ENCODE data around the gene SENP5.

Gene SENP5

DNA sequence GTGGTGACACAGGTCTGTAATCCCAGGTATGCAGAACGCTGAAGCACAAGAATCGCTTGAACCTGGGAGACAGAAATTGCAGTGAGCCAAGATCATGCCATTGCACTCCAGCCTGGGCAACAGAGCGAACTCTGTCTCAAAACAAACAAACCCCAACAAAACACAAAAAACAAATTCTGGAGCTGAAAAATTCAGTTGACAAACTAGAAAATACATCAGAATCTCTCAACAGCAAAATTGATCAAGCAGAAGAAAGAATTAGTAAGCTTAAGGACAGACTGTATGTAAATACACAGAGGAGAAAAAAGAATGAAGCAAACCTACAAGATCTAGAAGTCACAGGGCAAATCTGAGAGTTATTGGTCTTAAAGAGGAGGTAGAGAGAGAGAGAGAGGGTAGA is 49.3 kb downstream of the SENP5 start:
- DNase-seq (ENCODE audit: low read depth): no peak
- TF ChIP-seq, protein P1, sequence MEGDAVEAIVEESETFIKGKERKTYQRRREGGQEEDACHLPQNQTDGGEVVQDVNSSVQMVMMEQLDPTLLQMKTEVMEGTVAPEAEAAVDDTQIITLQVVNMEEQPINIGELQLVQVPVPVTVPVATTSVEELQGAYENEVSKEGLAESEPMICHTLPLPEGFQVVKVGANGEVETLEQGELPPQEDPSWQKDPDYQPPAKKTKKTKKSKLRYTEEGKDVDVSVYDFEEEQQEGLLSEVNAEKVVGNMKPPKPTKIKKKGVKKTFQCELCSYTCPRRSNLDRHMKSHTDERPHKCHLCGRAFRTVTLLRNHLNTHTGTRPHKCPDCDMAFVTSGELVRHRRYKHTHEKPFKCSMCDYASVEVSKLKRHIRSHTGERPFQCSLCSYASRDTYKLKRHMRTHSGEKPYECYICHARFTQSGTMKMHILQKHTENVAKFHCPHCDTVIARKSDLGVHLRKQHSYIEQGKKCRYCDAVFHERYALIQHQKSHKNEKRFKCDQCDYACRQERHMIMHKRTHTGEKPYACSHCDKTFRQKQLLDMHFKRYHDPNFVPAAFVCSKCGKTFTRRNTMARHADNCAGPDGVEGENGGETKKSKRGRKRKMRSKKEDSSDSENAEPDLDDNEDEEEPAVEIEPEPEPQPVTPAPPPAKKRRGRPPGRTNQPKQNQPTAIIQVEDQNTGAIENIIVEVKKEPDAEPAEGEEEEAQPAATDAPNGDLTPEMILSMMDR (conservative IDR thresholded peaks at IDR 0.05; ENCODE audit: low read depth, low read length): no peak
- H3K4me3 ChIP-seq (ENCODE audit: low read depth, low read length): no peak overlapping the region

DNA sequence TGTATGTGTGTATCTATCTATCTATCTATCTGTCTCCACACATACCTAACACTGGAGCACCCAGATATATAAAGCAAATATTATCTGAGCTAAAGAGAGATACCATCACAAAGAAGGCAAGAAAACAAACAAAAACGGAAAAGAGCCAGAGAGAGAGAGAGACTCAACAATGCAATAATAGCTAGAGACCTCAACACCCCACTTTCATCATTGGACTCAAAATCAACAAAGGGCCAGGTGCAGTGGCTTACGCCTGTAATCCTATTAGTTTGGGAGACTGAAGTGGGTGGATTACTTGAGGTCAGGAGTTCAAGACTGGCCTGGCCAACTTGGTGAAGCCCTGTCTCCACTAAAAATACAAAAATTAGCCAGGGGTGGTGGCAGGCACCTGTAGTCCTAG is 51.2 kb downstream of the SENP5 start:
- TF ChIP-seq, protein P1 (conservative IDR thresholded peaks at IDR 0.05; ENCODE audit: low read depth, low read length): no peak
- H3K4me3 ChIP-seq (ENCODE audit: low read depth, low read length): no peak overlapping the region
- no peak for DNase-seq (ENCODE audit: low read depth)

DNA sequence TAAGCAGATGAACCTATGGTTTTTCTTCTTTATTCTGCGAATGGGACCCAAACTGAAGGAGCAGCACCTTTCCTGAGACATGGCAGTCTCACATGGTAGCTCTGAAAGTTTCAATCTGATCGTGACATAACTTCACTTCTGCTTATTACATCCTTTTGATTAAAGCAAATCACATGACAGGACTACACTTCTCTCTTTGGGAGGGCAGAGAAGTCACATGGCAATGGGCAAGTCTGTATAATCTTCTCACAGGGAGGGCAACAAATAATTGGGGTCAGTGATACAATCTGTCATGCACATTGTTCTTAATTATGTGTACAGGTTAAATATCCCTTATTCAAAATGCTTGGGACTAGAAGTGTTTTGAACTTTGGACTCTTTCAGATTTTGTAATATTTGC is 53.0 kb downstream of the SENP5 start:
- DNase-seq (ENCODE audit: low read depth): no peak
- TF ChIP-seq, protein P1 (conservative IDR thresholded peaks at IDR 0.05; ENCODE audit: low read depth, low read length): no peak
- H3K4me3 ChIP-seq (ENCODE audit: low read depth, low read length): no peak overlapping the region

DNA sequence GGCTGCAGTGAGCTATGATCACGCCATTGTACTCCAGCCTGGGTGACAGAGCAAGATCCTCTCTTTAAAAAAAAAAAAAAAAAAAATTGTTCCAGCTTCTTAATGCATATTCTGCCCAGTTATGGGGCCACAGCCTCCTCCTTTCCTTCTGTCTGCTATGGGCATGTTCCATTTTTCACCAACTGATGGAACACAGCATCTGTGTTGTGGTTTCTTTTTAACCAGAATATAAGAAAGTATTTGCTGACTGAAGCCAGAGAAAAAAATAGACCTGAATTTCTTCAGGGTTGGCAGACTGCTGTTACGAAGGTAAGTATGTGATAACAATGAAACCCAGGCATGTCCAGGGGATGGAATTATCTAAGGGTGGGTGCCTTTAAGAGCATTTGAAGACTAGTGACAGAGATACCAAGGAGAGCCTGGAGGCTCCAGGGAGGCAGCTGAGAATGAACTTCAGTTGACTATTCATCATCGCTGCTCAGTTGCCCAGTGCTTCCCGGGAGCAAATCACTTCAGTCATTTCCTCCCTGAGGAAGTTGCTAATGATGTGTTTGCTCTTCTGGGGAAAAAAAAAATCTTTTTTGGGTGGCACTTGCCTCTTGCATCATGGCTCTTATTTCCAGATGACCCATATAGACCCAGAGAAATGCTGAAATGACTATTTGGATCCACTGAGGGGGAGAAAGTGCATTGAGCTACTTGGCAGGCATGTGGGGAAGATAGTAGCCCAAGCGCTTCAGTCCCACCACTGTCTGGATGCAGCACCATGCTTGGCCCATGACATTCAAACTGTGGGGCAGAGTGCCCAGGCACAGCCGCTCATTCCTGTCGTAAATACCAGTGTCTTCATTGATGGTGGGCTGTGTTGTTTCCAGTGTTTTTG is 60.1 kb downstream of the SENP5 start:
- no peak for DNase-seq (ENCODE audit: low read depth)
- H3K4me3 ChIP-seq (ENCODE audit: low read depth, low read length): no peak overlapping the region
- TF ChIP-seq, protein P1 (conservative IDR thresholded peaks at IDR 0.05; ENCODE audit: low read depth, low read length): no peak

DNA sequence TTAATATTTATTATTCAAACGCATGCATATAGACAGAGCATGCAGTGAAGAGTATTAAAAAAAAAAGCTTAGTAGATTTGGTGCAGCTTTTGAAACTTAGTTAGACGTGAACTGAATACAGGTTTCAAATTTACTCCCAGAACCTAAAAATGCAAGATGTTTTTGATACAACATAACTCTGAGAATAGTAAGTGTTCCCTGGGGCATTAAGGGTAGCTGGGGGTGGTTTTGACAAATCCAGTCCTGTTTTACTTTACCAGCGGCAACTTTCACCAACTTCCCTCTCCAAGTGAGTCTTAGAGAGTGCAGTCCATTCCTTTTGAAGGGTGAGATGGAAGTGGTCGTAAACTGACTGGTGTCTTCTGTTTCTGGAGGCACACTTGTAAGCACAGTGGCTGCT is 63.4 kb downstream of the SENP5 start:
- TF ChIP-seq, protein P1 (conservative IDR thresholded peaks at IDR 0.05; ENCODE audit: low read depth, low read length): no peak
- no peak for DNase-seq (ENCODE audit: low read depth)
- no peak overlapping the region for H3K4me3 ChIP-seq (ENCODE audit: low read depth, low read length)

DNA sequence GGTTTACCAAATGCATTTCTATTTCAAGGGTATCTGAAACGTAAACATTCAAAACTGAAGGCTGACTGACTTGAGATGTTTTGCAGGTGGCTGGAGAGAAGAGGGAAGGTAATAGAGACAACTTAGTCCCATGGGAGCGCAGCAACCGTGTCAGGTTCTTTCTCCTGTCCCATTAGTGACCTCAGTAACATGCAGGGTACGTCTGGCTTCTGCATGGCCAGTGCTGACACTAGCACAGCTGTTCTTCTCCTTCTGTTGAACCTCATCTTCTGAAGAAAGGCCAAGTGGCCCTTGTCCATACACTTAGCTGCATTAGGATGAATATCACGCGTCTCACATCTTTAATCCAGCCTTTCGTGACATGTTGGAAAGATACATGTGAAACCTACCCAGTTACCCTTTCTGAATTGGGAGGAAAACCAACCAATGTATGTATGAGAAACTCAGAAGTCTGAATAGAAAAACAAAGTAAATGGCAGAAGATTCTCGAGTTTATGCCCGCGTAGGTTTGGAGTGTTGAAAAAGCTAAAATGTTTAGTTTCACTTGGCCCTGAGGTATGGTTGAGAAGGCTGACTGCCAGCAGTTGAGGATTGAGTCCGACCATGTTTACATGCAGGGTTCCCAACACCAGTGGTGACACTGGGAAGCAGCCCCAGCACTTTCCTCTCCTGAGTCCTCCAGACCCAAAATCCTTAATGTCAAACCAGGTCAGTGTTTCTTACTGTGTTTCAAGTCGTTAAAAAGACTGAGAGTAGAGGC is 64.3 kb downstream of the SENP5 start:
- H3K4me3 ChIP-seq (ENCODE audit: low read depth, low read length): no peak overlapping the region
- TF ChIP-seq, protein P1 (conservative IDR thresholded peaks at IDR 0.05; ENCODE audit: low read depth, low read length): no peak
- no peak for DNase-seq (ENCODE audit: low read depth)

Data from choroid plexus epithelial cell (primary cell).